HEK293T (cell line): ENCODE results near the gene P3H3.

ENCODE experiments used
- FOXA1 ChIP-seq: fragments of 450-650 bp; IDR thresholded peaks from 2 replicates; pipeline ENCODE4 v1.6.1; 2016; ENCODE audit warnings: mild to moderate bottlenecking
- HDGF ChIP-seq: fragments of 450-650 bp; IDR thresholded peaks from 2 replicates; pipeline ENCODE4 v1.6.1; 2017; ENCODE audit warnings: antibody characterized with exemption, borderline replicate concordance
- PKNOX1 ChIP-seq: fragments of 450-650 bp; IDR thresholded peaks from 2 replicates; pipeline ENCODE4 v1.6.1; 2016
- SUZ12 ChIP-seq: fragments of 450-650 bp; IDR thresholded peaks from 2 replicates; pipeline ENCODE4 v1.6.1; 2016; ENCODE audit warnings: mild to moderate bottlenecking

GRCh38 chr12:6778574-6779550, 49.3 kb upstream of the P3H3 start:
- TF ChIP-seq SUZ12 = no peak
- no peak for TF ChIP-seq PKNOX1
- no peak for TF ChIP-seq HDGF
- no peak for TF ChIP-seq FOXA1
